HG03045 (cell line): ENCODE results near the gene NMNAT3.
"Not testable (repeated sequence)": the region's sequence is repeated elsewhere in the genome, so short reads cannot be mapped to it uniquely, and the experiment has no call there.

Experiments used
- ATAC-seq: cut with Tn5 transposase; IDR thresholded peaks from one replicate; pipeline ENCODE4 v1.9.1; 2021; ENCODE audit warnings: mild to moderate bottlenecking, moderate library complexity; ENCODE audit not compliant: unreplicated experiment

The NMNAT3 gene

DNA sequence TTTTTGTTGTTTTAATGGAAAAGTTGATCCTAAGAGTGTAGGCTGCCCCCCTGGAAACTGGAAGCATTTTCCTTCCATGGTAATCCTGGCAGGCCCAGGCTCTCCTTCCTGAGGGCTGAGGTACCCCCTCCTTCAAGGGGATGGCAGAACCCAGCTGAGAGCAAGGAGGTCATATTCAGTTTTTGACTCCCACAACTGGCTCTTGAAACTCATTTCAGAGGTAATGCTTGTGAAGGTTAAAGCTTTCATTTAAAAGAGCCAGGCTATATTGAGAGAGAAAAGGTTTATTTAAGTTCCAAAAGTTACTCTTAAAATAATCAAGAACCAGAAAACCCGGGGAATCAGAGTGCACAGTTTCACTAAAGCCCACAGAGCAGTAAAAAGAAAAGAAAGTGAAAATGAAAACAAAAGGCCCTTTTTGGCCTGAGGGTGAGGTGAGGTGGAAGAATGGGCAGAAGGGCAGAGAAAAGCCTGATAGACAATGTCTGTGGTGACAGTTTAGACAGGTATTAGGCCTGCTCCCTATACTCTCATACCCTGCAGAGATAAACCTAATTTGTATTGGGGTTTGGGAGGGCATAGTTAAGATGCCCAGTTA is 91.3 kb downstream of the NMNAT3 start:
- peak; percentile 96 for ATAC-seq

DNA sequence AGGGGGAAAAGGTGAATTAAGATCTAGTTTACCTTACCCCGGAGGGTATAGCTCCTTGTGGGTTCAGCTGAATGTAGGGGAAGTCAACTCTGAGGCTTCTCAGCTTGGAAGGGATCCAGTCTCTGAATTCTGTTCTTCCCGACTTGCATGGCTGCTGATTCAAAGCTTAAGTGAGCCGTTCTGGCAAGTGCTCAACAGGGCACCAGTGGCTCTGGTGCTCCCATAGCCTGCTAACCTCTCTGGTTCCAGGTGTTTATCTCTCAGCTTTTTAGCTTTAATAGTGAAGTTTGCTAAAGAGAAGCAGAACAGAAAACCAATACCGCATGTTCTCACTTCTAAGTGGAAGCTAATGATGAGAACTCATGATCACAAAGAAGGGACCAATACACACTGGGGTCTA is 92.0 kb downstream of the NMNAT3 start:
- ATAC-seq: no peak

DNA sequence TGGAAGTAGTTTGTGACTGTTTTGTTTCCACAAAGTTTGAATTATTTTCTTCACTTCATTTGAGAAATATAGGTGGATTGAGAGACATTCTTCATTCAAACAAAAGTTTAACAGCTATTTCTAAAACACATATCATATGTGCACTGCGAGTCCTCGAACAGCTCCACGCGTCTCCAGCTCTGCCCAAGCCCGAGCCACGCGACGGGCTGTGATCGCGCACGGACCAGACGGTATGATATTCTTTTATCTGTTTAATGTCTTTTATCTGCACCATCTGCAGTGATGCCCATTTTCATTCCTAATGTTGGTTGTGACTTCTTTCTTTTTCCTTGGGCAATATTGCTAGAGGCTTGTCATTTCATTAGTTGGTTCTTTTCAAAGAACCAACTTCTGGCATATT is 94.1 kb downstream of the NMNAT3 start:
- ATAC-seq: not testable (repeated sequence)

DNA sequence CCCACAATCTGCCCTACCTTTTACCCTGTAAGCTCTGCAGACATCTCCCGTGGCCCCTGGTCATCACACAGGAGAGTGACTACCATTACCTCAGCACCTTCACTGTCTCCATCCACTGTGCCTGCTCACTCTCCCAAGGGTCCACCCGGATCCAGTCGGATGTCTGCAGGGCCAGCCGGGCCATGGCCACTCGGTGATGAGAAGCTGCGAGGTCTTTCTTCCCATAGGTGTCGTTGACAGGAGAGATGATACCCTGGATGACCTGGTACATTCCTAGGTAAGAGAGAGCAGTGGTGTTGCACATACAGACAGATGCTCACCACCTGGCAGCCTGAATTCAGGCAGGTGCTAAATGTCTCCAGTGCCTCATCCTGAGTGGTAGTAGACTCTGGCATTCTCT is 99.0 kb downstream of the NMNAT3 start:
- no peak for ATAC-seq

DNA sequence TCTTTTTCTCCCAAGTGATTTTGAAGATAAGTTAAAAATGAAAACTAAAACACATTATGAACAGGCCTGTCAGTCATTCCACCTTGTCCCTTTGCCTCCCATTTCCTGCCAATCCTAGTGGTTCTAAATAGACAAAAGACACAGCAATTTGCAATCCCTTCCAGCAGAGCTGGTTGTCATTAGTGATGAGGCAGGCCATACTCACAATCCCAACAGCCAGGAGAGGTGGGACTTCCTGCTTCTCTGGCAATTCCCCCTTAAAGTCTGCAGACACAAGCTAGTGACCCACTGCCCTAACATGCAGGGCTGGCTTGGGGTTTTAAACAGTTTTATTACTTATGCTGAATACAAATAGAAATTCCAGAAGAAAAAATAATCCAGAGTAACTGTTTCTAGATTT is 99.9 kb downstream of the NMNAT3 start:
- ATAC-seq: no peak

DNA sequence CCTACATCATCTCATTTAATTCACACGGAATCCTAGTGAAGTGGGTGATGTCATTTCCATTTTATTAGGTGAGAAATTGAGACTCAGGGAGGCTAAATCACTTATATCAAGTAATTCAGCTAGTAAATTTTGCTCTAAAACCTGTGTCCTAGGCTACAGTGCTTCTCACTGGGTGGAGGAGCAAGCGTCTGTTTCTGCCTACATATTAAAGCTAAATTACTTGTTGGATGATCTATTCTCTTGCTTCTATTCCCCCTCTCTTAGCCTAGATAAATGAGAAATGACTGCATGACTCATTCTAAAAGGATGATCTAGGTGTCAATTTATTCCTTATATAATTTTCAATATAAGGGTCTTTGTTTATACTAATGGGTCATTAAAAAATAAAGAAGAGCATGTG is 100.4 kb downstream of the NMNAT3 start:
- ATAC-seq: no peak

DNA sequence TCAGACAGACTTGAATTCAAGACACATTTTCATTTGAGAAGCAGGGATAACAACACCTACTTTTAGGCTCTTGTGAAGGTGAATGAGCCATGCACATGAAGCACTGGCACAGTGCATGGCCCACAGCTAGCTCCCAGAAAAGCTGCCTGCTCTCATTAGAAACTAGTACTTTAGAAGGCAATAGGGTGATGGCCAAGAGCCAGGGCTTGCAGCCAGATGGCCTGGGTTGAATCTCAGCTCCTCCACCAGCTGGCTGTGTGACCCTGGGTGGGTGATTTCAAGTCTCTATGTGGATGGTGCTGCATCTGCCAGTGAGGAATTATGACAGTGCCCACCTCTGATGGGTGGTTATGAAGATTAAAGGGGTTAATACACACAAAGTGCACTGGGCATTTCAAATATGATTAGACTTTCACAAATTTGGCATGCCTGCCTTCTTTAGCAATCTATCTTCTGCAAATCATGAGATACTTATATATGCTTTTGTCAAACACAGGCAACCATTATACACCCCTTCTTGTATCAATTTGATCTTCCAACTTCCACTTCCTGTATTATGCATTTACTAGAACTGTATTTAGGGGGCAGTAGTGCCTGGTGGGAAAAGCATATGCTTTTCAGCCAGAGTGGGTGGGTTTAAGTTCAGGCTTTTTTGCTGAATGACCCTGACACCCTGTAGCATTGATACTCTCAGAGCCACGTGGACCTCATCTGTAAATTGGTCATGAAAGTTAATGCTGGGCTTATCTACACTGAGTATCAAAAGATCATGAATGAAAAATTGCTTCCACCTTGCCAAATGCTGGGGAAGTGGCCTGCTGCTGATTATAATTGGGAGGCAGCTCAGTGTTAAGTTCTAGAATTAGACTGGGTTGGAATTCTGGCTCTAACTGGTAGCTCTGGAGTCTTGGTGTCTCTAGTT is 103.5 kb downstream of the NMNAT3 start:
- no peak for ATAC-seq

DNA sequence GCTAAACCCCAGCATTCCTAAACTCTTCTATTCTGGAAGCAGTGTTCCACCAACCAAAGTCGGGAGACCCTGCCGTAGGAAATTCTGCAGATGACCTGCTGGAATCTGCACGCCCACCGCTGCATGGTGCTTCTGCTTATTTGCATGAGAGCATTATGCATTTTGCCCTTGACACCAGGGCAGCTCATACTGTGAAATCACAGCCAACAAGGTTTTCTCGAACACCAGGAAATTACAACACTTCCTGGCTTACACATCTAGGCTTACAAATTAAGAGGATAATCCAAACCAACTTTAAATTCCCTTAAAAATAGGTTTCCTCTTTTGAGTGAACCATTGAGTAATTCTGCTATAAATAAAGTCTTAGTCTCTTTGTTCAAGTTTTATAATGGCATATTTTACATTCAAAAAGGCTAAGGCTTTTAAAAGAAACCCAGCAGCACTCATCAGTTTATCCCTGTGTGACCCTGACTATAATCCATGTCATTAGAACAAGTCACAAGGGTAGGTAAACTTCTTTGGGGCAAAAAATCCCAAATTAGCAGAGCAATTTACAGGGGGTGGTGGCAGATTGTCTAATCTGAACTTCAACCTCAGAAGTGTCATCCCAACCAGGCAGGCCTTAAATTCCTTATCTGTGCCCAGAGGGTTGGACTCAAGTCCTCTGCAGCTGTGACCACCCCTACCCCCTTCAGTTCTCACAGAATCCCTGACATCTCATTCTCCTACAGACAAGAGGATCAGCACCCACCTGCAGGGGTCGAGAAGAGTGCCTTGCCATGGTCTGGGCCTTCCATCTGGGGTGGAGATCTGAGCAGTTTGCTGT is 104.7 kb downstream of the NMNAT3 start:
- no peak for ATAC-seq

DNA sequence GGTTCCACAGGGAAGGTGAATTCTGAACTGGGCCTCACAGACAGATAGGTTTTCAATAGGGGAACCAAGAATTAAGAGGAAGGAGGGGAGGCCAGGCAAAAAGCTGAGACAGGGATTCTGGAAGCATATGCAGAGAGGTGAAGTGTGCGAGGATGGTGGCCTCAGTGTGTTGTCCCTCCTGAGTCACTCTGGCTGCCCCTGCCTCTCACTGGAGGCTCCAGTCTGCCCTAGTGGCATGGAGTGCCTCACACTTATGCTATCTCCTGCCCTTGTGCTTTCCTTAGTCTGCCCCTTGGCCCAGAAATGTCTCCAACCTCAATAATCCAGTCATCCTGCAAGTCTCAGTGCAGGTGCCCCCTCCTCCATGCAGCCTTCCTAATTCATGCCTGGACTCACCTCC is 106.1 kb downstream of the NMNAT3 start:
- ATAC-seq: no peak

DNA sequence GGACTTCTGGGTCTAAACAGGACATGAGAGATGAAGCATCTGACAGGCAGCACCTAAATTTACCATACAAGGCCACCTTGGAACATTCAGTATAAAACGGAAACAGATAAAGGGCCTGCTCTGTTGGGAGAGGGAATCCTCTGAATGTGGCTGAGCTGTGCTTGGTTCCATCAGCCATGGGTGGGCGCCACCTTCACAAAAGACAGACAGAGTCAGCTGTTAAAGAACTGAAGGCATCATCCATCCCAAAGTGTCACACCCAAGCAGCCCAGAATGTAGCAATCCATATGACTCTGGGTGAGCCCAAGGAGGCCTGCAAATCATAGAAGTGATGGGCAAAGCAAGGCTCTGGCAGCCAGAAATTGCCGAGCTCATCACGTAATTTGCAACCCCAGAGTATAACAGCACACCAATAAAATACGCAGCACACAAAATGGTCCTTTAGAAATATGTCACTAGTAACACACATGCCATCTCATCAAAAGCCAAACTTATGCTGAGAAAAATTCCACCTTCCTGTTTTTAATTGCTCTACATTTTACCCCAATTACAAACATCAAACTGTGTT is 113.4 kb downstream of the NMNAT3 start:
- ATAC-seq: no peak

DNA sequence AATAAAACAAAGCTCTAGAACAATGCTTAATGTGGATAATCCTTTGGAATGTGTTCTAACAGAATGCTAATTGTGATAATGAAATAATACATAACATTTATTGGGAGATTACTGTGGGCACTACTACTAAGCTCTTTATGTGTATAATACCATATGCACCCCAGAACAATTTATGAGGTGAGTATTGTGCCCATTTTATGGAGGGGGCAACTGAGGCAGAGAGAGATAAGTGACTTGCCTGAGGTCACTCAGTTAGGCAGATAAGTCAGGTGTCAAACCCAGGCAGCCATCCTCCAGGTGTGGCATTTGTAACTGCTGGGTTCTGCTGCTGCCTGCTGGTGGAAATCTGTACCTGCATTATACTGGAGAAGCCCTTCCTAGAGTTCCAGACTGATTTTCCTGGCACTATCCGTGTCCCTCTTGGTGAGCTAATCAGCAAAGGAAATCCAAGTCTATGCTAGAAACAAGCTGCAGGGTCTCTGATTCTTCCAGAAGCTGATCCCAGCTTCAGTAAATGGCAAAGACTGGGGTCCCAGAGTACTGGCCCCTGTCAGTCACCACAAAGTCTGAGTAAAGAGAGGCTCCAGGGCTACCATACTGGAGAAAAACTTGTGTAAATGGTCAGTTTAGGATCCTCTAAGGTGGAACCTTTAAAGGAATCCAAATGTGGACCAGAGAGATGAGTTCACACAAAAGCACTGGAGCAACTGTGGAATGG is 115.7 kb downstream of the NMNAT3 start:
- ATAC-seq: no peak

DNA sequence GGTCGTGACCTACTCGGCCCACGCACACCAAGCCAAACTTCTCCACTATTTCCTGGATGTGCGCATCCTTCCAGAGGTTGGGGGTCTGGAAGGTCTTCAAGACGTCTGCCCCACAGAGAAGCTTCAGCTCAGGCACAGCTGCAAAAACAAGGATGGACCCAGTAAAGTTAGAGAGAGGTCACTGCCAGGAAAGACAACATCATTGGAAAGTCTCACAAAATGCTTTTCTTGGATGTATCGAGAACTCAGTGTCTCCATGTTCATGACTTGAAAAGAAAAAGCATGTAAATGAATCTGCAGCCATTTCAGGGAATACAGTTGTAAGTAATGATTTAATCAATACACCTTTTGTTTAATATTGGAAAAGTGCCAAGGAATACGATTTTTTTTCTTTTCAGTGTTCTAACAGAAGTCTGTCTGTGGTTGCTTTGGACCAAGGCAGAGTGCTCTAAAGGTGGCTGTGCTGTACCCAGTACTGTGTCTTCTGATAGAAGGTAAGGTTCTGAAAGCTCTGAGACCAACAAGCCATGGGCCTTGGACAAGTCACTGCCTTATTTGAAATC is 116.4 kb downstream of the NMNAT3 start:
- no peak for ATAC-seq

DNA sequence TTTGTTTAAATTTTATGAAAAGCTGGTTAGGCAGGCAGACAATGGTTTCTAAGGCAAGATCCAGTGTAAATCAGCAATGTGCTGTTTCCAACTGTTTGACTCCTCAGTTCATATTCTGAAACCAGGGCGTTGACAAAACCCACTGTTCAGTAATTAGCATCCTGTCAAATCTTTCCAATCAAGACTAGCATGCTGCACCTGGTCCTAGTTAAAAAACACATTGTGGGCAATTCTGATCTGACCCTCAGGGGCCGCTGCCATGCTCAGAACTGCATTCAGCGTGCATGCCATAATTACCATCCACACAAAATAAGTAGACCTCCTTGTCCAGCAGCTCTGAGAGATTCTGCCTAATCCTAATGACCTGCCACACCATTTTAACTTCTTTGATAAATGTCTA is 117.4 kb downstream of the NMNAT3 start:
- no peak for ATAC-seq

DNA sequence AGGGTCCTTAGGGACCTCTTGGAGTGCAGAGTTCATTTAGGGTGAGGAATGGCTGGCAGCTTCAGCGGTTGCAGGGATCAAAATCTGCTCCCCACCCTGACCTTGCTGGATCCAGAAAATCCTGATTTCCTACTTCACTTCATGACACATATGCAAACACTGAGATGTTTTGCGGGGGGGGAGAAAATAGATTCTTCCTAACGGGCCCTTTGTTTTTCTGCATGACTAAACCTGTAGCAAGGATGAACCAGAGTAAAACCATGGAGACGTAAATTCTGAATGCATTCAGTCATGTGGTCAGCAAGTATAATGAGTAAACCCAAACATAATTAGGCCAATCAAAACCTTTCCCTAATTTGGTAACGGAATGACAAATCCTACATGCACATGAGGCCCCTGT is 118.2 kb downstream of the NMNAT3 start:
- ATAC-seq: no peak

DNA sequence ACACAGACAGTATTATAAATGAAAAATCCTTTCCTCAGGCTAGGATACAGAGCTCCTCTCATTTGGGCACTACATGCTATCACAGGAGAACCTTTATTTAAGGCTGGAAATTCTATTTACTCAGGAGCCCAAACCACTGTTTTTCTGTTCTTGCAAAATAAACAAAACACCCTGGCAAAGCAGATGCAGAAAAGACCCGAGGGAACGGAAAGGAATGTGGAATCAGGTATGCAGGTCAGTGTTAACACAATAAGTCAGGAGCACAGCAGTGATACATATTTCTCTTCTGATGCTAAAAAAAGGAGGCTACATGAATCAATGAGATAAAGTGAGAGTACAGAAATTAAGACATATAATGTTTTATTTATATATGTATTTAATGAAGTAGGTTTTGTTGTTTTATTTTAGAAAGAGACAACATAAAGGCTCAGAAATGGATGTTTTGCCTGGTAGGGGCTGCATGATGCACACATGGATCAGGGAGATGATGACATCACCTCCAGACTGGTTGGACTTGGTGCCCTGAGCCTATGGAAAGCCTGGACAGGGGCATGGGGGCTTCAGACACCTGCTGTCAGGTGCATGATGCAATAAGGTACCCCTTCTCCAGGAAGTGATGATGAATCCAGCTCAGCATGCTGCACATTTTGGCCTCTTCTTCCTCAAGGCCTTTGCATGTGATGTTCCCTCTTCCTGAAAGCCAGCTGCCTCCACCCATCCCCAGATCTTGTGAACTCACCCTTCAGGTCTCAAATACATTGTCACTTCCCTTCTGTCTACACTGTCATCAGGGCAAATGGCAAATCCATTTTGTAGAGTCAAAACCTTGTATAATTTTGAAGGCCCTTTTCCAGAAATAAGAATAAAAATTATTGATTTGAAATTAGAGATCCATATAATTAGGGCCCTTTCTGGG is 119.2 kb downstream of the NMNAT3 start:
- ATAC-seq: no peak

DNA sequence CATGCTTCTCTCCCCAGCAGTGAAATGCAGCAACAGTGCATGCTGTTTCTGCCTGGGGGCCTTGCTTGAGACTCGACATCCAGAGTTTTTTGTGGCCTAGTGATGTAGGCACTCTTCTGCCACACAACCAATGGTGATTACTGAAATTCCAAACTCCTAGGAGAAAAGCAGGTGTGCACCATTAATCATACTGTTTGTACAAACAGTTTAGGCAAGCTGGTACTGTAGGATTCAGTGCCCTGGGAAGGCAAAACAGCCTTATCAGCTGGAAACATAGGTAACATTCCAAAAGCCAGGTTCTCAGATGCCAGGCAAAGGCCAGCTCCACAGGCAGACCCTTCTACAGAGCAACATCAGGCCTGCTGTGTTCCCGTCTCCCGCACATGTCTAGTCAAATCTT is 120.7 kb downstream of the NMNAT3 start:
- ATAC-seq: no peak

DNA sequence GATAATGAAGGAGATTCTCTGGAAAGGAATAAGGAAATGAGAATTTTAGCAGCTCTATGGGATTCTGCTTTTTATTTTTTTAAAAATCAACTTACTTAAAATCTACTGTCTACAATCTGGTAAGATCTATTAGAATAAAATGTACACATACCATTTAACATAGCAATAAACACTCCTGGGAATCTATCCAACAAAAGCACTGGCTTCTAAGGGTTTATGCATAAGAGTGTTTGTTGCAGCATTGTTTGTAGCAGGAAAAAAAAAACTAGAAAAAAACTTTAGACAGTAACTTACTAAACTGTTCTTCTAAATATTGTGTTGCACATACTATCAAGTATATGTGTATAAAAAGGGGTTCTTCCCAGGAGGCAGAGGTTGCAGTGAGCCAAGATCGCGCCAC is 122.5 kb downstream of the NMNAT3 start:
- ATAC-seq: no peak

DNA sequence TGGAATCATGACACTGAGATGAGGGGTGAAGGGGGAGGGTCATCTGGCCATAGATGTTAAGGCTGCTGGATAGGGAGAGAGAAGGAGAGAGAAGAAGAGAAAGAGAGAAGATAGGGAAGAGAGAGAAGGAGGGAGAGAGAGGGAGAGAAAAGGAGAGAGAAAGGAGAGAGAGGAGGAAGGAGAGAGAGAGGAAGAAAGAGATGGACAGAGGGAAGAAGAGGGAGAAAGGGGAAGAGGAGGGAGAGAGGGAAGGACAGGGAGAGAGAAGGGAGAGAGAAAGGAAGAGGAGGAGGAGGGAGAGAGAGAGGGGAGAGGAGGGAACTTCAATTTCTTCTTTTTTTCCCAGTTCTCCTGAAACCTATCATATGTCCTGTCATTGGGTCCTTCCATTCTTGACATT is 123.1 kb downstream of the NMNAT3 start:
- no peak for ATAC-seq

DNA sequence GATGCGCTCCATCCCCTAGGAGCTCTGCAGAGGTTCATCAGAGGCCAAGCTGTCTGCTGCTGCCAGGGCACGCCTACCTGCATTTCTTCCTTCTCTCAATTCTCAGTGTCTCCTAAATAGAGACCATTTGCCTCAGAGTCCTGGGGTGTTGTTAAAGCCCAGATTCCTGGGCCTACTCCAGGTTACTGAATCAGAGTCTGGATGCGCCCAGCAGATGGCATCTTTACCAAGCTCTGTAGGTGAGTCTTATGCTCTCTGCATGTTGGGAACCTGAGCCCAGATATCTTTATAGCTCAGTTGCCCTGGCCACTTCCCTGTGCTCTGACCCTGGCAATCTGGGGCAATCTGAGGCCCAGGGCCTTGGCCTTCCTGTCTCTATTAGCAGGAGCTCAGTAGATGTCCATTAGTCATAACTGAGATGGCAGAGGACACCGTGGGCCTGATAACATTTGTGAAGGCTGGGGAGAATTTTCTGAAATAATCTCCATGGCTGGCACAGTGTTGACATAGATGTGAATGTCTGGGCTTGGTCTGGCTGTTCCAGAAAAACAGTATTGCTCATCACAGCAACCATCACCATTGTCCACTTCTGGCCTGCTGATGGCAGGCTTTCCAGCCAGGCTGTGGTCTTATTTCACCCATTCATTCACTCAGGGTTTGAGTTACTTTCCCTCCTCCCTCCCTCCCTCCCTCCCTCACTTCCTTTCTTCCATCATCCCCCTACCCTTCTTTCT is 125.0 kb downstream of the NMNAT3 start:
- ATAC-seq: no peak
